ENCODE data around the gene SYCP2.

SYCP2 gene

DNA sequence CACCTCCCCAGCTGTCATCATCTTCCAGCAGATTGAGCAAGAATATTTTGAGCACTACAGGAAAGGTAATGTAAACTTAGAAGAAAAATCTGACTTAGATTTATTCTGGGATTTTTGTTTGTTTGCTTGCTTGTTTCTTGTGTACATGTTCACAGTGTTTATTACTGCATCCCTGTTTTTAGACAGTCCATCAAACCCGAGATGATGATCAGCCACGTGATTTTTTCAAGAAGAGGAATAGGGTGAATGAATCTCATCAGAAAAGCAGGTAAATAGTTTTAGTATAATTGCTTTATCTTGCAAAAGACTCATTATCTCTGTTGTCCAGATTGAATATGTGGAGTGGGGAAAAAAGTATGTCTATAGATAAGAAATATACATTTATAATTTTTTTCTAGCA lies 8.8 kb upstream of the SYCP2 start:
- DNase-seq (ENCODE audit: low read depth in 3 of 3) = no peak

DNA sequence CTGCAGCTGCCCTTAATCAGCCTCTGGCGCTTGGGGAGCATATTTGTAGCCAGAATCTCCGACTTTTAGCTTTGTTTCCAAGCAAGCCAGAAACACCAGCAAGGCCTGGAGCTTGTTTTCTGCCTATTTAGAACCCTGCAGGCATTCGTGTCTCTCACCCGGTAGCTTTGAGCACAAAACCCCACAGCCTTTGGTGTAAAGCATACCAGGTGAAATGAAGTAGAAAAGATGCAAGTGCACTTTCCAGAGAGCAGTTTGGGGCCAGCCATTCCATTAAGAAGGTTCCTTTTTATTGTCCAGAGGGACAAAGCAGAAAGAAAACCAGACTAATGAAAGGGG lies 7.5 kb upstream of the SYCP2 start:
- no peak for DNase-seq (ENCODE audit: low read depth in 3 of 3)

- DNase-seq (ENCODE audit: low read depth in 3 of 3) = peak; percentile 79 to 92 (median 80)
Measured at GRCh38 chr20:59940129-59940955, 6.9 kb upstream of the SYCP2 start, which contains the start of the genes FAM217B and PPP1R3D. TSS of gene FAM217B (plus strand) at chr20:59940389. CDS start at chr20:59943944, 3,555 bp downstream. TSS of gene PPP1R3D (minus strand) at chr20:59940305. CDS start at chr20:59939931, 374 bp downstream.

GRCh38 chr20:59939879-59940128 lies 6.4 kb upstream of the SYCP2 start:
- no peak for DNase-seq (ENCODE audit: low read depth in 3 of 3)

- no peak for DNase-seq (ENCODE audit: low read depth in 3 of 3)
Measured at GRCh38 chr20:59939052-59939878, 5.8 kb upstream of the SYCP2 start.

DNA sequence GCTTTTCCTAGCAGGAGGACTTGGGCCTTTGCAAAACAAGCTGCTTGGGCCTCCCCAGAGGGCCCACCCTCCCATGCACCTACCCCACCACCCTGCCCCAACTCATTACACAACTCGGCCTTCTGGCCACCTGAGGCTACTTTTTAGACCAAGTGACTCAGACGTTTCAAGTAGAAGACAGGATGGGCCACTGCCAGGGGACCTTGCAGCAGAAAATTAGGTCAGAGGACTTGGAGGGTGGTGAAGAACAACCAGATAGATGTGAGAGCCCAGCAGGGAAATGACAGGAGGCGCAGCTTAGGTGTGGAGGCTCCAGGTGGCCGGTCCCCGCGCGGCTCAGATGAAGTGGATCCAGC lies 5.2 kb upstream of the SYCP2 start:
- DNase-seq (ENCODE audit: low read depth in 3 of 3) = no peak

DNA sequence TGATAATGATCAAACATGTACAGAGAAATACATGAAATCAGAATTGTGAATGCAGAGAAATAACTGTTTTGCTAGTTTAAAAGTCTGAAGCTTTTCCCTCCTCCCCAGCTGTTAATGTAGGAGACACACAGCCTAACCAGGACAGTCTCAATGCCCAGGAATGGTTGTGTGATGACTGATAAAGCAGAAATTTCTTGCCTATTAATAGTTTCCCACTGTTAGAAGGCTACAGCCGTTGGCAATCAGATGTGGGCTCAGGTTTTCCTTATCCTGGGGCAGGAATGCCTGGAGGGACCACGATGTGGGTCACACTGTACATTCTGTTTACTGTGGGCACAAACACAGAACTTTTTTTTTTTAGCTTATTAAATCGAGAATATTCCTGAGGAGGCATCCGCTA lies 4.8 kb upstream of the SYCP2 start:
- no peak for DNase-seq (ENCODE audit: low read depth in 3 of 3)

DNA sequence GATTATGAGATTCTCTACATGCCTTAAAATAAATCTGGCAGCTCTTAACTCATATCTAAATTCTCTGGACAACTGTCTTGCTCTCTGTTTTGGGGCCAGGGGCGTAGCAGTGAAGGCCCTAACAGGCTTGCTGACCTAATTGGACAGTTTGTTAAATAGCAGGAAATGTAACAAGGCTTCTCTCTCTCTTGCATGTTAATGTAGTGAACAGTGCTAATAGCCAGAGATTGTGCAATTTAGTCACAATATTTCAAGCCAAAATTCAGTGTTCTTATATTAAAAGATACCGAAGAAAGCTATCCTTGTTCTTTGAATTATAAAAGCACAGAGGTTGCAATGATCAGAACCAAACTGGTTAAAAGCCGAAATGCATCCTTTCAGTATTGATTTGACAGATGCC lies 3.7 kb upstream of the SYCP2 start:
- no peak for DNase-seq (ENCODE audit: low read depth in 3 of 3)

- no peak for DNase-seq (ENCODE audit: low read depth in 3 of 3)
Measured at GRCh38 chr20:59936409-59936808, 3.0 kb upstream of the SYCP2 start.

- no peak for DNase-seq (ENCODE audit: low read depth in 3 of 3)
Measured at GRCh38 chr20:59935457-59936185, 2.2 kb upstream of the SYCP2 start.

- DNase-seq (ENCODE audit: low read depth in 3 of 3) = peak; percentile 61 to 78 (median 64)
Measured at GRCh38 chr20:59933849-59934585, 580 bp upstream of the SYCP2 start.

DNA sequence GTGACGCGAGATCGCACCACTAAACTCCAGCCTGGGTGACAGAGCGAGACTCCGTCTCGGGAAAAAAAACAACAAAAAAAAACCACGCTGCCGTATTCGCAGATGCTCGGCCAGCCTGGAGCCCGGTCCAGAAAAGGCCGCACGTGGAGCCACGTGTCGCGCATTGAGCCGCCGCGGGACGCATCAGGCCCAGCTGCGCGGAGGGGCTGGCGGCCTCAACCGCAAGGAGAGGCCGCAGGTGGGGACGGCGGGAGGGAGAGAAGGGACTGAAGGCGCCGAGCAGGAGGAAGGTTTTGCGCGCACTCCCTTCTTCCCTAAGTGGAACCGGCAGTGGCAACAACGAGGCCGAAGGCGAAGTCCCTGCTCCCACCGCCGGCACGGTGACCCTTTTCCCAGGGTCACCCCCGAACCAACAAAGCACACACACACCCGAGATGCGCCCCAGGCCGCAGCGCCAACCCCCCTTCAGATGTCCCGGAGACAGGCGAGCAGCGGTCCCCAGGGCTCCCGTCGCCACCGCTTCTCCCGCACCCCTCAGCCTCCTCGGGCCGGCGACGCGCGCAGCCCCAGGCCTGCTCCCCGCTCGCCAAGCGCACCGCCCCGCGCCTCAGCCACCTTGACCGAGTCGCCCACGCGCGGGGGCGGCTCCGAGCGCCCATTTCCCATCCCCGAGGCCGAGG lies 681 bp downstream of the SYCP2 start:
- no peak for DNase-seq (ENCODE audit: low read depth in 3 of 3)

GRCh38 chr20:59931511-59932312 lies 1.7 kb downstream of the SYCP2 start:
- DNase-seq (ENCODE audit: low read depth in 3 of 3) = no peak

- DNase-seq (ENCODE audit: low read depth in 3 of 3) = no peak
Measured at GRCh38 chr20:59925899-59926298, 7.5 kb downstream of the SYCP2 start.

GRCh38 chr20:59925359-59925758 lies 8.1 kb downstream of the SYCP2 start:
- DNase-seq (ENCODE audit: low read depth in 3 of 3) = no peak

DNA sequence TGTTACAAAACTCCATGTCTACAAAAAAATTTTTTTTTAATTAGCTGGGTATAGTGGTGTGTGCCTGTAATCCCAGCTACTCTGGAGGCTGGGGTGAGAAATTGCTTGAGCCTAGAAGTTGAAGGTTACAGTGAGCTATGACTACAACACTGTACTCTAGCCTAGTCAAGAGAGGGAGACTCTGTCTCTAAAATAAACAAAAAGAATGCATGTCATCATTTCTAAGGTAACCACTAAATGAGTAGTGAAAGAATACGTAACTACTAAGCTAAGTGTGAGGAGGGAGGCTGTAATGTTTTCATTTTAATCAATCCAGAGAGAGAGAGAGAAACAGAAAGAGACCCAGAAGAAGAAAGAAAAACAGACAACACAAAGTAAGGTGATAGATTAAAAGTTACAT lies 9.9 kb downstream of the SYCP2 start:
- no peak for DNase-seq (ENCODE audit: low read depth in 3 of 3)

- DNase-seq (ENCODE audit: low read depth in 3 of 3) = no peak
Measured at GRCh38 chr20:59920944-59921343, 12.5 kb downstream of the SYCP2 start.

DNA sequence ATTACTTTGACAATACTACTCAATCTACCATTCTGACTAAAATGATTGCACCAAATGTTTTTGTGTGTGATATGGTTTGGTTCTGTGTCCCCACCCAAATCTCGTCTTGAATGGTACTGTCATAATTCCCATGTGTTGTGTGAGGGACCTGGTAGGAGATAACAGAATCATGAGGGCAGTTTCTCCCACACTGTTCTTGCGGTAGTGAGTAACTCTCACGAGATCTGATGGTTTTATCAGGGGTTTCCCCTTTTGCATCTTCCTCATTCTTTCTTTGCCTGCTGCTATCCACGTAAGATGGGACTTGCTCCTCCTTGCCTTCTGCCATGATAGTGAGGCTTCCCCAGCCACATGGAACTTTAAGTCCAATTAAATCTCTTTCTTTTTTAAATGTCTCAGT lies 20.8 kb downstream of the SYCP2 start:
- DNase-seq (ENCODE audit: low read depth in 3 of 3) = no peak

DNA sequence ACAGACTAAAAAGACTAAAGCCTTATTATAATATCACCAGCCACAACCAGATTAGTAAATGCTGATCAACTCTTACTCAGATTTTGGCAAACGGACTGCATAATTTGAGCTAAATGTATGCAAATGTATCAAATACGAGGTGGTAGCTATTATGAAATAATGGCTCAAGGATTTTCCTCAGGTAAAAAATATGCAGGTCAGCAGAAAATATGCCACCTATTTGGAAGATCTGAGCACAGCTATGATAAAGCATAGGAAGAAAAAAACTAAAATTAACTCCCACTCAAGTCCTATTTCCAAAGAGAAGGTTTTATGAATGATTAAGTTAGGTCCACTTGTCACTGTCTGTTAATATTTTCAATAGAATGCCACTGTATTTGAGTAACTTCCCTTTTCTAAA lies 22.4 kb downstream of the SYCP2 start:
- no peak for DNase-seq (ENCODE audit: low read depth in 3 of 3)

- no peak for DNase-seq (ENCODE audit: low read depth in 3 of 3)
Measured at GRCh38 chr20:59908855-59909254, 24.6 kb downstream of the SYCP2 start.

DNA sequence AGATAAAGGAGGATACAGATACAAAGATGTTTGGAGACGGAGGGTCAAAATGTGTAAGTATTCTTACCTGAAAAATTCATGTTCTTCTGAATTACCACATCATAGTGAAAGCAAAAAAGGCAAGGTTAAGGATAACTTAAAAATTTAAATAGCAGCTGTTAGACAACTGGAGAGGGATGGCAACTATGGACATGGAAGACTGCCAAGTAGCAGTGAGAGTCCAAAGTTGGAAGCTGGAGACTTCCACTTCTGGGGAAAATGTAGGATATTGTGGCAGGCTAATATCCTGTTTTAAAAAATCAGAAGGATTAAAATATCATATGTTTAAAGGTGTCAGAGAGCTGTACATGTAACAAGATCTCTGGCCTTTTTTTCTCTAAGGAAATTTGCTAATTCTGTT lies 29.8 kb downstream of the SYCP2 start:
- no peak for DNase-seq (ENCODE audit: low read depth in 3 of 3)

Data from stimulated activated CD4-positive, alpha-beta T cell treated with anti-CD3 and anti-CD28 coated beads, TNF-alpha, amount 100 ng/mL, for 24 hours (primary cell).